ENCODE data around the gene HHIPL1. TPM values are rescaled to one million over a fixed set of nuclear protein-coding genes. Genes with fewer than 3 reads are reported as not detected.
A peak's percentile ranks its signal among the peaks of the same experiment; 100 is the strongest.

Gene HHIPL1
- total RNA-seq, 1 donor = 3.9 TPM

GRCh38 chr14:99604278-99604765 is 40.6 kb upstream of the HHIPL1 start:
- DNase-seq (ENCODE audit: low read depth) = peak; percentile 96
- no peak for TF ChIP-seq CTCF (IDR thresholded peaks at IDR 0.05; ENCODE audit: insufficient read depth, low read depth, low read length)
- peak overlapping the region; percentile 73 for H3K4me3 ChIP-seq (ENCODE audit: low read depth, low read length)

DNA sequence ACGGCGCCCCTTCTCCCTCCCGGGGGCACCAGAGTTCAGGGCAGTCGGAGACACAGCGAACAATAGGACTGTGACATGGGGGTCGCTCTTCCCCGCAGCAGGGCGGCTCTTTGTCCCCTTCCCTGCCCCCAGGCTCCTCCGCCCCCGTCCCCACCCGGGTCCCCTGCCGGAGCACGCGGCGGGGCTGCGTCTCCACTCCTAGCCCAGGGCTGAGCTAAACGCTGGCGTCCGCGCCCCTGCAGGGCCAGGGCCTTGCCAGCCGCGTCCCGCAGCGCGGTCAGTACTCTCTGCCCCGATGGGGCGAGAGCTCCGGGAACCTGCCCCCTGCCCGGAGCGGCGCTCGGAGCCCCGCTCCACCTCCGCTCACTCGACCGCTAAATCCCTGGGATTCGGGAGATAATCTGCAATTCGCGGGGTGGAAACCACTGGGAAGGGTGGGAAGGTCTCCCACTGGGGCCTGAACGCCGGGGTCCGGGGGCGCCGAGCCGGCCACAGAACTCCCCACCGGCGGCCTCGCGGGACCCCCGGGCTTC is 40.1 kb upstream of the HHIPL1 start:
- H3K4me3 ChIP-seq (ENCODE audit: low read depth, low read length) = peak overlapping the region; percentile 73
- peak; percentile 40 for DNase-seq (ENCODE audit: low read depth)
- TF ChIP-seq CTCF (IDR thresholded peaks at IDR 0.05; ENCODE audit: insufficient read depth, low read depth, low read length) = peak; percentile 2

DNA sequence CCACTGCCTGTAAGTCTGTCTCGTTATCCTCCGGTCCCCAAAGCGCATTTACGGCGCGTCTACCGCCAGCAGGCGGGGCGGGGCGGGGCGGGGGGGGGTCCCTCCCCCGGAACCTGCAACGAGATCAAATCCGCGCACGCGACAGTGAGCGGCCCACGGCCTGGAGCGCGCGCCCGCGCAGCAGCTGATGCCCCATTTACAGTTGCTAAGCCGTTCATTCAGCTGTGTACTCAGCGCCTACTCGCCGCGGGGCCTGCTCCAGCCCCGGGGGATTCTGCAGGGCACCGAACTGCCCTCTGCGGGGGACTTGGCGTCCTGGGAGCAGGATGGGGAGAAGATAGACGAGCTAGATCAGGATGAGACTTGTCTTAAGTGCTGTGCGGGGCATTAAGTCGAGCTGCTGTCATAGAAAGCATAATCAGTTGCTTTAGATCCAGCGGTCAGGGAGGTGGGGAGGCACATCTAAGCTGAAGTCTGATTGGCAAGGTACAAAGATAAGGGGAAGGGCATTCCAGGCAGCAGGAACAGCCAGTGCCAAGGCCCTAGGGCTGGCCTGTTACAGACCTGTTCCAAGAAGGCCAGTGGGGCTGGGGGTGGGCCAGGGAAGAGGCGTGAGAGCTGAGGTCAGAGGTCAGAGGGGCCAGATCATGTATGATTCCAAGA is 39.5 kb upstream of the HHIPL1 start:
- peak overlapping the region; percentile 73 for H3K4me3 ChIP-seq (ENCODE audit: low read depth, low read length)
- no peak for TF ChIP-seq CTCF (IDR thresholded peaks at IDR 0.05; ENCODE audit: insufficient read depth, low read depth, low read length)
- peak; percentile 59 for DNase-seq (ENCODE audit: low read depth)

GRCh38 chr14:99606359-99606758 is 38.6 kb upstream of the HHIPL1 start:
- peak; percentile 33 for DNase-seq (ENCODE audit: low read depth)

GRCh38 chr14:99608591-99608990 is 36.3 kb upstream of the HHIPL1 start:
- H3K4me3 ChIP-seq (ENCODE audit: low read depth, low read length) = no peak overlapping the region
- no peak for DNase-seq (ENCODE audit: low read depth)
- TF ChIP-seq CTCF (IDR thresholded peaks at IDR 0.05; ENCODE audit: insufficient read depth, low read depth, low read length) = no peak

More at GRCh38 chr14:99606359-99606758, 38.6 kb upstream of the HHIPL1 start:
- H3K4me3 ChIP-seq (ENCODE audit: low read depth, low read length) = no peak overlapping the region
- TF ChIP-seq CTCF (IDR thresholded peaks at IDR 0.05; ENCODE audit: insufficient read depth, low read depth, low read length) = no peak

- no peak for DNase-seq (ENCODE audit: low read depth)
- peak; percentile 33 for TF ChIP-seq CTCF (IDR thresholded peaks at IDR 0.05; ENCODE audit: insufficient read depth, low read depth, low read length)
- H3K4me3 ChIP-seq (ENCODE audit: low read depth, low read length) = no peak overlapping the region
These were observed 35.4 kb upstream of the HHIPL1 start for GRCh38 chr14:99609245-99610170.

Data from fibroblast of villous mesenchyme (primary cell).